Suprapubic skin (tissue), 4 donors: ENCODE data around the gene FAM186B. TPM values are rescaled to one million over a fixed set of nuclear protein-coding genes. Genes with fewer than 3 reads are reported as not detected.

Experiments used
- DNase-seq, 2 donors: peaks; one replicate each; pipeline ENCODE4 v3.0.0-alpha.2; 2019; ENCODE audit warnings: low spot score in 2 of 2
- H3K27ac ChIP-seq: fragments of 200-600 bp; sonication (generic); one replicate; pipeline ENCODE4 v1.5.1; 2019
- H3K27me3 ChIP-seq: fragments of 200-600 bp; sonication (generic); one replicate; pipeline ENCODE4 v1.5.1; 2019
- H3K36me3 ChIP-seq: fragments of 200-600 bp; sonication (generic); one replicate; pipeline ENCODE4 v1.5.1; 2019
- H3K4me1 ChIP-seq: fragments of 200-600 bp; sonication (generic); one replicate; pipeline ENCODE4 v1.5.1; 2019
- H3K4me3 ChIP-seq: fragments of 200-600 bp; sonication (generic); one replicate; pipeline ENCODE4 v1.5.1; 2019; ENCODE audit warnings: mild to moderate bottlenecking
- H3K9me3 ChIP-seq: fragments of 200-600 bp; sonication (generic); one replicate; pipeline ENCODE4 v1.5.1; 2019
- EP300 ChIP-seq: sonication (generic); formaldehyde crosslinking; IDR thresholded peaks from one replicate; pipeline ENCODE4 v1.6.1; 2017; ENCODE audit warnings: antibody characterized with exemption
- POLR2A ChIP-seq, 2 donors: fragments of 450-650 bp; IDR thresholded peaks; one replicate each; pipeline ENCODE4 v1.6.1; 2017; ENCODE audit warnings: antibody characterized with exemption in 2 of 2, mild to moderate bottlenecking in 2 of 2, moderate library complexity in 2 of 2
- POLR2AphosphoS5 ChIP-seq, 3 donors: sonication (generic); formaldehyde crosslinking; IDR thresholded peaks; one replicate each; pipeline ENCODE4 v1.6.1; 2017; ENCODE audit warnings: antibody characterized with exemption in 3 of 3
- WGBS: methylation state at CpG from one replicate; pipeline ENCODE4 v1.1.5; 2018; 5-methylcytosine and 5-hydroxymethylcytosine counted together
- total RNA-seq, 4 donors: library from RNA; depleted of rRNA; stranded (reverse); fragments of >200 nt; gene quantifications; one replicate each; pipeline ENCODE4 v1.1.0, GENCODE V29; 2016
- TF ChIP-seq, protein P1 (sequence below), 2 donors: fragments of 200-600 bp in 1 of 2; fragments of 450-650 bp in 1 of 2; sonication (generic) in 1 of 2; IDR thresholded peaks; one replicate each; pipeline ENCODE4 v1.5.1; 2016 to 2019; ENCODE audit warnings: antibody characterized with exemption in 2 of 2, mild to moderate bottlenecking in 1 of 2, moderate library complexity in 1 of 2

The FAM186B gene
- total RNA-seq, 4 donors from 2014 or later, result 0.44 to 1.9 (median 1.1) TPM; not detected in 1

DNA sequence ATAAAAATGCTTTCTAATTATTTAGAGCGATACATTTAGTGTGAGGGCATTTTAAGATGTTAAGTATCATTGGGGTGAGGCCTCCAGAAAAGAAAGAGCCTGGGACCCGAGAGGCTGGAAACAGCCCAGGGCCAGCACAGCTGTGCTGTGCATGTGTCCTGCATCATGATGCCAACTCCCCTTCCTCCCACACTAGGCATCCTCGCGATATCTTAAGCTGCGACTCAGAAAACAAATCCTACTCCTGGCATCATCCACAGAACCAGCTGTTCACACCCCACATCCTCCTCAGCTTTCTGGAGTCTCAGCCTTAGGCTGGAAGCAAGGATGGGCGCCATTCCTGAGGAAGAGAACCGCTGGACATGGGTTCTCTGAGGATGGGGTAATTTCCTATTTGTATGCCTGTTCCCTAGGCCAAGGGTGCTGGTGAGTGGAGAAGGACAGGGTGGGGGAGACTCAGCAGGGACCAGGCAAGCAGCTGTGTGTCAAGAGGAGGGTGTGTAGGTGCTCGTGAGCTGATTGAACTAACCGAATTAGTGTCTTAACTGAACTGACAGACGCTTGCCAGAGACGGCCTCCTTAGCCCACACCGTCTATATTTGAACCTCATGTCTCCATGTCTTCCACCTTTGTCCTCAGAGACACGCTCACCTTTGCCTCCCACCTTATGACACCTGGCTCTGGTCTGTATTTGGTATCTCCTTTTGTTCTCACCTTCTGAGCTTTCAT, 21.9 kb downstream of the FAM186B start:
- TF ChIP-seq, protein P1, sequence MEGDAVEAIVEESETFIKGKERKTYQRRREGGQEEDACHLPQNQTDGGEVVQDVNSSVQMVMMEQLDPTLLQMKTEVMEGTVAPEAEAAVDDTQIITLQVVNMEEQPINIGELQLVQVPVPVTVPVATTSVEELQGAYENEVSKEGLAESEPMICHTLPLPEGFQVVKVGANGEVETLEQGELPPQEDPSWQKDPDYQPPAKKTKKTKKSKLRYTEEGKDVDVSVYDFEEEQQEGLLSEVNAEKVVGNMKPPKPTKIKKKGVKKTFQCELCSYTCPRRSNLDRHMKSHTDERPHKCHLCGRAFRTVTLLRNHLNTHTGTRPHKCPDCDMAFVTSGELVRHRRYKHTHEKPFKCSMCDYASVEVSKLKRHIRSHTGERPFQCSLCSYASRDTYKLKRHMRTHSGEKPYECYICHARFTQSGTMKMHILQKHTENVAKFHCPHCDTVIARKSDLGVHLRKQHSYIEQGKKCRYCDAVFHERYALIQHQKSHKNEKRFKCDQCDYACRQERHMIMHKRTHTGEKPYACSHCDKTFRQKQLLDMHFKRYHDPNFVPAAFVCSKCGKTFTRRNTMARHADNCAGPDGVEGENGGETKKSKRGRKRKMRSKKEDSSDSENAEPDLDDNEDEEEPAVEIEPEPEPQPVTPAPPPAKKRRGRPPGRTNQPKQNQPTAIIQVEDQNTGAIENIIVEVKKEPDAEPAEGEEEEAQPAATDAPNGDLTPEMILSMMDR (IDR thresholded peaks at IDR 0.05), result no peak
- TF ChIP-seq POLR2AphosphoS5 (IDR thresholded peaks at IDR 0.05) (no peak), EP300 (no peak), POLR2A (IDR thresholded peaks at IDR 0.05) (no peak)
- WGBS, result 72% methylated on average over 13 of the region's 13 CpGs
- Histone ChIP-seq H3K9me3 (no peaks in the 10 kb centered on the region), H3K4me3 (no peak overlapping the region), H3K36me3 (peaks cover 9% of the 10 kb centered on the region), H3K27me3 (no peaks in the 10 kb centered on the region), H3K4me1 (peaks cover 8% of the 10 kb centered on the region), H3K27ac (no peak overlapping the region)
- DNase-seq, result no peak

DNA sequence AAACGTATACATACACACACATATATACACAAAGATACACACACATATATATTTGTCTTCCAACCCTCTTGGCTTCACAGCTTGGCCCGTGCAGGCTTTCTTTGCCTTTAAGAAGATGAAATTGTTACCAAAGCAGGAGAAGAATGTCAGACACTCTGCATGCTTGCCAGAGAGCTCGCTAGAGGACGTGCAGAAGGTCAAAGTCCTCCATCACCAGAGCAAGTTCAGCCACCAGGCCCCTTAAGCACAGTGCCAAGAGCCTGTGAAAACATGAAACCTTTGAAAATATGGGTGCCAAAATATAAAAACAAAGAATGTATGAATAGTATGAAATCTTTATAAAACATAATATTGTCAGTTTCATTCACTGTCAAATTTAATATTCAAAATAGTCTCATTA, 22.6 kb downstream of the FAM186B start:
- H3K27ac ChIP-seq, result no peak overlapping the region
- peaks cover 9% of the 10 kb centered on the region for H3K36me3 ChIP-seq
- H3K9me3 ChIP-seq, result no peaks in the 10 kb centered on the region
- H3K4me1 ChIP-seq, result peaks cover 8% of the 10 kb centered on the region
- no peaks in the 10 kb centered on the region for H3K27me3 ChIP-seq
- WGBS, result 66% methylated on average over 4 of the region's 4 CpGs
- TF ChIP-seq POLR2AphosphoS5 (IDR thresholded peaks at IDR 0.05), result no peak
- no peak for TF ChIP-seq EP300
- no peak for TF ChIP-seq POLR2A (IDR thresholded peaks at IDR 0.05)
- TF ChIP-seq, protein P1 (IDR thresholded peaks at IDR 0.05), result no peak
- no peak overlapping the region for H3K4me3 ChIP-seq
- no peak for DNase-seq

DNA sequence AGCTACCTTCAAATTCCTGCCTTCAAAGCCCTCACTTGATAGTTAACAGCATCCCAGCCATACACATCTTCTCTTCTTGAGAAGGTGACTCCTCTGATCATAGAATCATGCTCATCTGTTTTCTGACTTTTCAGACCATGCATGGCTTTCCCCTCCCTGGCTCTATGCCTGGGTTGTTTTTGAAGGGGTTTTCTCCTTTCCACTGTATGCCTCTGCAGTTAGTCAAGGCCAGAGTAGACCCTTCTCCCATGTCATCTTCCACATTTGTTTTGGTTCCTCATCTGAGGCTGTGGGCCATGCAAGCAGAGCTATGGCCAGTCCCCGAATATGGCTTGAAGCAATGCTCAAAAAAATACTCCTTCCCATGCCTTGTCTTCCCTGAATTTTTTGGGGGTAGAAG, 23.2 kb downstream of the FAM186B start:
- no peak overlapping the region for H3K4me3 ChIP-seq
- H3K27me3 ChIP-seq, result no peaks in the 10 kb centered on the region
- H3K36me3 ChIP-seq, result peaks cover 9% of the 10 kb centered on the region
- WGBS, result 89% methylated on average over 1 of the region's 1 CpG
- DNase-seq, result no peak
- no peak for TF ChIP-seq POLR2A (IDR thresholded peaks at IDR 0.05)
- no peak for TF ChIP-seq POLR2AphosphoS5 (IDR thresholded peaks at IDR 0.05)
- TF ChIP-seq, protein P1 (IDR thresholded peaks at IDR 0.05), result no peak
- no peak for TF ChIP-seq EP300
- no peaks in the 10 kb centered on the region for H3K9me3 ChIP-seq
- H3K4me1 ChIP-seq, result peaks cover 8% of the 10 kb centered on the region
- H3K27ac ChIP-seq, result no peak overlapping the region

DNA sequence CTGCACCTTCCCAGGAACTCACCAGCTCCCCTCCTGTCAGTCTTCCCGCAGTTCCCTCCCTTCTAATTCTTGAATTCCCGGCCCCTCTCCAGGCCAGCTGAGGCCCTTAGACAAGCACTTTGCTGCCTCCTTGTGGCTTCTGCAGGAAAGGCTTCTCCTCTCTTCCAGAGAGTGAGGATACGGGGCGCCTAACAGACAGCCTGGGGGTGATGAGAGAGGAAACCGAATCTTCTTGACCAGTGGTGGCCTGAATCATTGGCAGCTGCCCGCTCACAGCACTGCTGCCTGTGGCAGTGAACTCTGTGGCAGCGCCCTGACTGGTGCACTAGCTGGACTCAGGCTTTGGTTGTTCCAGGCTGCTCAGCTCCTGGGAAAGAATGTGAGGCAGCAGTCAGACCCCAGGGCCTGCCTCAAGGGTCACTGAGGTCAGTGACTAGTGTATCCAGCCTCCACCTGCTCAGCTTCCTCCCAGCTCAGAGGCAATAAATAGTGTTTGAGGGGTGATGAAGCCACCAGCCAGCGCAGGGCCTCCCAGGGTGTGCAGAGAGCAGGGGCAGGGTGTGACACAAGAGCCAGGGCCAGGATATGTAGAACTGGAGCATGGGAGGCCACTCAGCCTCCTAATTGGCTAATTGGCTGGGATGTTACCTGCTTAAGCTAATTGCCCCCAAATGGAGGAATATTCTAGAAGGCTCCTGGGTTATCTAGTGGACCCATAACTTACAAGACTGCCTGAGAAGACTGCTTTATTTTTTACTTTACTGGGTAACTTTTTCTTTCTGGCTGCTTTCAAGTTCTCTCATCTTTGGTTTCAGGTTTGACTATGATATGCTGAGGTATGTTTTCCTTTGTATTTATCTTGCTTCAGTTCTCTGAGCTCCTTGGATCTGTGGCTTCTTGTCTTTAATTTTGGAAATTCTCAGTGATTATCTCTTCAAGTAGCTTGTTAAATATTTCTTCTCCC, 24.6 kb downstream of the FAM186B start:
- no peaks in the 10 kb centered on the region for H3K27me3 ChIP-seq
- no peak for TF ChIP-seq POLR2A (IDR thresholded peaks at IDR 0.05)
- TF ChIP-seq, protein P1 (IDR thresholded peaks at IDR 0.05), result peak; percentile 47 to 79
- 32% methylated on average over 7 of the region's 8 CpGs for WGBS
- DNase-seq, result no peak
- H3K9me3 ChIP-seq, result no peaks in the 10 kb centered on the region
- no peak overlapping the region for H3K27ac ChIP-seq
- no peak overlapping the region for H3K4me3 ChIP-seq
- peaks cover 6% of the 10 kb centered on the region for H3K36me3 ChIP-seq
- H3K4me1 ChIP-seq, result peaks cover 8% of the 10 kb centered on the region
